Measurements from ENCODE around the gene S100A14. TPM values are rescaled to one million over a fixed set of nuclear protein-coding genes. Genes with fewer than 3 reads are reported as not detected.
A peak's percentile ranks its signal among the peaks of the same experiment; 100 is the strongest.

Gene S100A14
- total RNA-seq, 1 experiment from 2014 or later = 0.63 TPM

- Histone ChIP-seq H2BK20ac (ENCODE audit: low read depth, low read length, poor library complexity, severe bottlenecking) (no peak overlapping the region), H4K8ac (replicated peaks; ENCODE audit: insufficient read length, low read depth, low read length) (no peak overlapping the region), H2BK5ac (ENCODE audit: insufficient read length, low read length) (no peak overlapping the region), H3K27ac (ENCODE audit: insufficient read length, low read depth, low read length) (no peak overlapping the region), H4K5ac (ENCODE audit: insufficient read length, low read depth, low read length) (no peak overlapping the region), H2BK15ac (ENCODE audit: low read depth, low read length) (no peak overlapping the region), H3K56ac (ENCODE audit: insufficient read length, low read depth, low read length) (no peak overlapping the region), H3K79me2 (ENCODE audit: insufficient read depth, low read length) (no peaks in the 10 kb centered on the region), H2AK5ac (ENCODE audit: insufficient read length, low read length) (no peak overlapping the region), H2BK120ac (ENCODE audit: low read depth, low read length, poor library complexity, severe bottlenecking) (no peak overlapping the region), H4K20me1 (ENCODE audit: control insufficient read depth, insufficient read depth, insufficient read length) (no peaks in the 10 kb centered on the region), H3K79me1 (ENCODE audit: insufficient read depth, low read depth, low read length, poor library complexity, severe bottlenecking) (no peaks in the 10 kb centered on the region), H3K23me2 (ENCODE audit: insufficient read length, low read depth, low read length, poor library complexity, severe bottlenecking) (peaks cover 7% of the 10 kb centered on the region), H3K9me3 (ENCODE audit: control insufficient read depth, low read depth, low read length) (no peaks in the 10 kb centered on the region), H3K14ac (ENCODE audit: insufficient read depth, low read length) (no peak overlapping the region), H4K91ac (ENCODE audit: insufficient read length, low read depth, low read length) (no peak overlapping the region), H3K27me3 (ENCODE audit: insufficient read depth, low read length) (no peaks in the 10 kb centered on the region), H3K9ac (ENCODE audit: extremely low read depth, insufficient read length, low read length) (no peak overlapping the region), H3K4me1 (ENCODE audit: insufficient read depth, low read length) (0 out of 2 replicates have a peak, but pooled peaks cover 4% of the 10 kb centered on the region), H2BK12ac (ENCODE audit: insufficient read length, low read depth, low read length) (no peak overlapping the region), H3K23ac (ENCODE audit: insufficient read length, low read depth, low read length) (no peak overlapping the region), H2AFZ (ENCODE audit: low read length) (no peak overlapping the region), H3T11ph (ENCODE audit: low read length) (no peak overlapping the region), H3K4me2 (ENCODE audit: insufficient read depth, insufficient read length, low read length) (no peak overlapping the region), H3K18ac (ENCODE audit: insufficient read length, low read depth, low read length) (no peak overlapping the region), H3K4ac (ENCODE audit: low read depth, low read length) (no peak overlapping the region)
- no peak for TF ChIP-seq CTCF (conservative IDR thresholded peaks at IDR 0.05)
- H3K4me1 Mint-ChIP-seq = peaks cover 35% of the 10 kb centered on the region in 2 experiments
- WGBS (ENCODE audit: extremely low coverage, insufficient read length, low lambda C conversion rate) = no CpG with 5 or more reads among the region's 7 CpGs
- H3K36me3 Mint-ChIP-seq (ENCODE audit: insufficient read depth in 1 of 3, low read depth in 3 of 3) = peaks cover 15 to 37% (median 26%) of the 10 kb centered on the region in 3 experiments
- H3K4me3 Mint-ChIP-seq = no peak overlapping the region
- no peak for DNase-seq
- no peaks in the 10 kb centered on the region; a peak in 1 of 5 replicates for H3K9me3 Mint-ChIP-seq
- 0 out of 2 replicates have a peak, but pooled peaks cover 2% of the 10 kb centered on the region for H3K27me3 Mint-ChIP-seq (ENCODE audit: low read depth)
- peak overlapping the region in 2 of 3 experiments; percentile 5 to 20; a peak in 3 of 7 replicates for H3K27ac Mint-ChIP-seq
Observed at GRCh38 chr1:153623101-153623500, 7.0 kb upstream of the S100A14 start.
